GM23338 (cell line): Measurements from ENCODE around the gene CHRM4. TPM values are rescaled to one million over a fixed set of nuclear protein-coding genes. Genes with fewer than 3 reads are reported as not detected.
A peak's percentile ranks its signal among the peaks of the same experiment; 100 is the strongest.

Experiments used
- ATAC-seq: fragments of 200-7000 bp; cut with Tn5 transposase; 3 replicates; pipeline ENCODE4 v1.9.1; 2020
- DNase-seq: peaks from one replicate; pipeline ENCODE4 v3.0.0-alpha.2; 2015; ENCODE audit warnings: low spot score
- H2AFZ ChIP-seq: fragments of 200-600 bp; sonication (generic); 2 replicates; pipeline ENCODE4 v1.8.0; 2016; ENCODE audit warnings: antibody characterized with exemption, mild to moderate bottlenecking, moderate library complexity
- H3F3A ChIP-seq: fragments of 200-600 bp; sonication (generic); replicated peaks from 2 replicates; pipeline ENCODE4 v1.8.0; 2017; ENCODE audit warnings: antibody characterized with exemption, mixed run types, low read depth
- H3K27ac ChIP-seq: fragments of 200-600 bp; sonication (generic); 2 replicates; pipeline ENCODE4 v1.6.1; 2016; ENCODE audit warnings: low read depth
- H3K27me3 ChIP-seq: fragments of 200-600 bp; sonication (generic); 2 replicates; pipeline ENCODE4 v1.8.0; 2016; ENCODE audit warnings: mild to moderate bottlenecking, mixed run types, moderate library complexity; ENCODE audit not compliant: insufficient read depth
- H3K36me3 ChIP-seq: fragments of 200-600 bp; sonication (generic); 2 replicates; pipeline ENCODE4 v1.8.0; 2016; ENCODE audit warnings: mild to moderate bottlenecking; ENCODE audit not compliant: insufficient read depth
- H3K4me1 ChIP-seq: fragments of 200-600 bp; sonication (generic); 2 replicates; pipeline ENCODE4 v1.8.0; 2016; ENCODE audit warnings: mild to moderate bottlenecking, moderate library complexity; ENCODE audit not compliant: insufficient read depth
- H3K4me2 ChIP-seq: fragments of 200-600 bp; sonication (generic); 2 replicates; pipeline ENCODE4 v1.7.1; 2017; ENCODE audit warnings: mixed run types
- H3K4me3 ChIP-seq: fragments of 200-600 bp; sonication (generic); 2 replicates; pipeline ENCODE4 v1.6.1; 2016; ENCODE audit warnings: mixed run types
- H3K79me2 ChIP-seq: fragments of 200-600 bp; sonication (generic); replicated peaks from 2 replicates; pipeline ENCODE4 v1.8.0; 2017; ENCODE audit warnings: mild to moderate bottlenecking; ENCODE audit not compliant: insufficient read depth
- H3K9me2 ChIP-seq: fragments of 200-600 bp; sonication (generic); 2 replicates; pipeline ENCODE4 v1.8.0; 2017; ENCODE audit not compliant: insufficient read depth
- H4K20me1 ChIP-seq: fragments of 200-600 bp; sonication (generic); replicated peaks from 2 replicates; pipeline ENCODE4 v1.8.0; 2017; ENCODE audit warnings: mild to moderate bottlenecking; ENCODE audit not compliant: insufficient read depth
- H3K27ac Mint-ChIP-seq: 2 replicates; pipeline ENCODE4 v1.8.0; 2020; ENCODE audit warnings: inconsistent platforms, mild to moderate bottlenecking, moderate library complexity, mixed read lengths
- H3K27me3 Mint-ChIP-seq: 3 replicates; pipeline ENCODE4 v1.8.0; 2022; ENCODE audit warnings: low read depth, mild to moderate bottlenecking, moderate library complexity, mixed read lengths, inconsistent platforms; ENCODE audit not compliant: insufficient read depth, poor library complexity
- H3K36me3 Mint-ChIP-seq: 3 replicates; pipeline ENCODE4 v1.8.0; 2021; ENCODE audit warnings: low read depth, mild to moderate bottlenecking, inconsistent platforms, moderate library complexity, mixed read lengths
- H3K4me1 Mint-ChIP-seq: 3 replicates; pipeline ENCODE4 v1.8.0; 2020; ENCODE audit warnings: mild to moderate bottlenecking, inconsistent platforms, mixed read lengths
- H3K4me3 Mint-ChIP-seq: 3 replicates; pipeline ENCODE4 v1.8.0; 2021; ENCODE audit warnings: moderate library complexity, mild to moderate bottlenecking, inconsistent platforms, mixed read lengths
- H3K9me3 Mint-ChIP-seq: 3 replicates; pipeline ENCODE4 v1.8.0; 2020; ENCODE audit warnings: moderate library complexity, mild to moderate bottlenecking, inconsistent platforms, mixed read lengths
- CREB1 ChIP-seq: fragments of 250-450 bp; sonication (Bioruptor Pico); IDR thresholded peaks from 2 replicates; pipeline ENCODE4 v1.5.0; 2020; ENCODE audit warnings: low read depth, mild to moderate bottlenecking, moderate library complexity
- EZH2 ChIP-seq: fragments of 200-600 bp; sonication (generic); IDR thresholded peaks from one replicate; pipeline ENCODE4 v1.8.0; 2017; ENCODE audit warnings: antibody characterized with exemption, mild to moderate bottlenecking, low read depth; ENCODE audit not compliant: unreplicated experiment
- EZH2phosphoT487 ChIP-seq: fragments of 200-600 bp; sonication (generic); IDR thresholded peaks from one replicate; pipeline ENCODE4 v1.8.1; 2018; ENCODE audit warnings: antibody characterized with exemption; ENCODE audit not compliant: unreplicated experiment
- JUNB ChIP-seq: IDR thresholded peaks from one replicate; pipeline ENCODE4 v1.6.1; 2016; ENCODE audit warnings: antibody characterized with exemption; ENCODE audit not compliant: unreplicated experiment
- ZNF331 ChIP-seq: fragments of 250-450 bp; sonication (Bioruptor Pico); IDR thresholded peaks from 2 replicates; pipeline ENCODE4 v1.5.0; 2020; ENCODE audit warnings: low read depth, mild to moderate bottlenecking, moderate library complexity
- polyA plus RNA-seq: library from polyadenylated mRNA; unstranded; fragments of >200 nt; fragmentation: Nextera tagmentation; extraction: Ambion mirVana; gene quantifications from 2 replicates; pipeline ENCODE4 v1.2.1, GENCODE V29; 2016
- total RNA-seq: library from RNA; depleted of rRNA; stranded (reverse); fragments of >200 nt; shearing (Covaris generic); gene quantifications from 2 replicates; pipeline ENCODE4 v1.2.3, GENCODE V29; 2014
- TF ChIP-seq, protein P1 (sequence below): IDR thresholded peaks from 2 replicates; pipeline ENCODE4 v1.6.1; 2016; ENCODE audit warnings: antibody characterized with exemption

Gene CHRM4
- total and polyA plus RNA-seq, 2 experiments from 2014 or later = 0.97 TPM; not detected in 1

- TF ChIP-seq JUNB = no peak
- peaks cover 15% of the 10 kb centered on the region for H3K4me1 ChIP-seq
- Mint-ChIP-seq H3K4me3 (no peak overlapping the region), H3K9me3 (no peaks in the 10 kb centered on the region; the same call in 2 of the 3 replicates), H3K4me1 (peaks cover 37% of the 10 kb centered on the region), H3K27ac (peak overlapping the region; percentile 82), H3K36me3 (peaks cover 9% of the 10 kb centered on the region), H3K27me3 (peaks cover 2% of the 10 kb centered on the region)
- H3K36me3 ChIP-seq = peaks cover 3% of the 10 kb centered on the region; the same call in 1 of the 2 replicates
- H3K27me3 ChIP-seq = no peaks in the 10 kb centered on the region
- ATAC-seq (no peak), DNase-seq (no peak)
- no peak overlapping the region for H2AFZ ChIP-seq
- H3K27ac ChIP-seq = peak overlapping the region; percentile 27
- no peaks in the 10 kb centered on the region; the same call in 1 of the 2 replicates for H4K20me1 ChIP-seq
- no peaks in the 10 kb centered on the region for H3K9me2 ChIP-seq
- H3K79me2 ChIP-seq = no peaks in the 10 kb centered on the region
- peaks cover 4% of the 10 kb centered on the region; the same call in 1 of the 2 replicates for H3F3A ChIP-seq
- H3K4me3 ChIP-seq = no peak overlapping the region
- no peak overlapping the region for H3K4me2 ChIP-seq
These were observed 34.8 kb upstream of the CHRM4 start for GRCh38 chr11:46426233-46426991.

DNA sequence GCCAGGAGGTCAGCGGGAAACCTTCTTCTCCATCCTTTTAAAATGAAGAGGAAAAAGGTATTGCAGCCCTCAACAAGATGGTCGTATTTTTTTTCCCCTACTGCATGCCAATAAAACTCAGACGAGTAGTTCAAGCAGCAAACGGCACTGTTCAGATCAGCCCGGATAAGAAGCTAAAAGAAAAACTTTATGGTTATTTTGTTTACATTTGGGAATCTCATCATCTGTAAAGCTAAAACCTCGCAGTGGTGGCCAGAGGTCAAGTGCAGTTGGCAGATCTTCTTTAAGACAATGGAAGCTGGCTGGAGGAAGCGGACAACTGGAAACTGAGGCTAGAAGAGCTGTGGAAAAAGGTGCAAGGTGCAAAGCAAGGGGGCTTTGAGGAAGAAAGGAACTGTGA is 31.0 kb upstream of the CHRM4 start:
- Mint-ChIP-seq H3K27me3 (peaks cover 1% of the 10 kb centered on the region), H3K9me3 (no peaks in the 10 kb centered on the region; the same call in 2 of the 3 replicates), H3K27ac (no peak overlapping the region), H3K36me3 (no peaks in the 10 kb centered on the region), H3K4me3 (no peak overlapping the region), H3K4me1 (peaks cover 28% of the 10 kb centered on the region)
- Histone ChIP-seq H3K9me2 (no peaks in the 10 kb centered on the region), H3K27ac (0 out of 2 replicates have a peak overlapping the region, but pooled peaks have one; percentile 45), H3K4me2 (no peak overlapping the region), H3K4me3 (no peak overlapping the region), H3F3A (no peaks in the 10 kb centered on the region; the same call in 1 of the 2 replicates), H2AFZ (no peak overlapping the region), H3K27me3 (no peaks in the 10 kb centered on the region), H3K79me2 (no peaks in the 10 kb centered on the region), H3K4me1 (peaks cover 10% of the 10 kb centered on the region), H4K20me1 (no peaks in the 10 kb centered on the region), H3K36me3 (peaks cover 3% of the 10 kb centered on the region; the same call in 1 of the 2 replicates)
- ATAC-seq (no peak), DNase-seq (no peak)
- no peak for TF ChIP-seq EZH2
- TF ChIP-seq ZNF331 (CRISPR knock-in tag) = no peak
- no peak for TF ChIP-seq EZH2phosphoT487
- TF ChIP-seq, protein P1, sequence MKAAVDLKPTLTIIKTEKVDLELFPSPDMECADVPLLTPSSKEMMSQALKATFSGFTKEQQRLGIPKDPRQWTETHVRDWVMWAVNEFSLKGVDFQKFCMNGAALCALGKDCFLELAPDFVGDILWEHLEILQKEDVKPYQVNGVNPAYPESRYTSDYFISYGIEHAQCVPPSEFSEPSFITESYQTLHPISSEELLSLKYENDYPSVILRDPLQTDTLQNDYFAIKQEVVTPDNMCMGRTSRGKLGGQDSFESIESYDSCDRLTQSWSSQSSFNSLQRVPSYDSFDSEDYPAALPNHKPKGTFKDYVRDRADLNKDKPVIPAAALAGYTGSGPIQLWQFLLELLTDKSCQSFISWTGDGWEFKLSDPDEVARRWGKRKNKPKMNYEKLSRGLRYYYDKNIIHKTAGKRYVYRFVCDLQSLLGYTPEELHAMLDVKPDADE = no peak

DNA sequence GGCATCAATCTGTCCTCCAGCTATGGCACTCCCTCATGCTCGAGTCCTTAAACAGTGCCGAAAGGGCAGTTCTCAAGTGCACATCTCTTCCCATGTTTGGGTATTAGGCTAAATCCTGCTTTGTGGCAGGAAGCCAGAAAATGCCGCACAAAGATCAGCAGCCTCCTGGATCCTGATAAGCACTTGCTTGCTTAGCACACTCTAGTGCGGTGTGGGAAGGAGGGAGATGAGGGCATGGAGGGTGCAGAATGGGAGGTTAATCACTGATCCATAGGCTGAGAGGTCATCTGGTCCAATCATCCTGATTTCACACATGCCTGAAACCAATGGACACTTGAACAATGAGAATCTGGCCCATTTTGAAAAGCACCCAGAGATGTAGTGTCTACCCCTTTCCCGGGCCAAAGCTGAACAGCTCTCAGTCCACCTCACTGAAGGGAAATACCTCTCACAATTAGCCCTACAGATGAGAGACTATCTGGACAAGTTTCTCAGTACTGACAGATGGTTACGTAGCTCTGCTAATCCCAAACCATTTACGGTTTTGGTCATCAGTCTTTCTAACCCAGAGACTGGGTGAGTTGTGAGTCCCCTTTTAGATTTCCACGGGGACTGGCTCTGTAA is 29.8 kb upstream of the CHRM4 start:
- Mint-ChIP-seq H3K9me3 (no peaks in the 10 kb centered on the region), H3K4me3 (no peak overlapping the region), H3K4me1 (peaks cover 17% of the 10 kb centered on the region; the same call in 2 of the 3 replicates), H3K36me3 (peaks cover 5% of the 10 kb centered on the region; the same call in 2 of the 3 replicates), H3K27me3 (peaks cover 1% of the 10 kb centered on the region), H3K27ac (no peak overlapping the region)
- H3K4me2 ChIP-seq = no peak overlapping the region
- no peaks in the 10 kb centered on the region for H3K79me2 ChIP-seq
- TF ChIP-seq CREB1 (CRISPR knock-in tag) = no peak
- DNase-seq (no peak), ATAC-seq (no peak)
- no peaks in the 10 kb centered on the region for H3K9me2 ChIP-seq
- H3F3A ChIP-seq = no peaks in the 10 kb centered on the region
- H3K4me3 ChIP-seq = no peak overlapping the region
- 0 out of 2 replicates have a peak overlapping the region, but pooled peaks have one; percentile 55 for H3K27ac ChIP-seq
- H4K20me1 ChIP-seq = no peaks in the 10 kb centered on the region
- peaks cover 3% of the 10 kb centered on the region; the same call in 1 of the 2 replicates for H3K36me3 ChIP-seq
- H3K4me1 ChIP-seq = 0 out of 2 replicates have a peak, but pooled peaks cover 4% of the 10 kb centered on the region
- H3K27me3 ChIP-seq = no peaks in the 10 kb centered on the region
- no peak overlapping the region for H2AFZ ChIP-seq
